ENCODE results near the gene PGAM2.

Gene PGAM2

GRCh38 chr7:44102846-44103565 lies 37.6 kb upstream of the PGAM2 start:
- Histone ChIP-seq H3K27ac (ENCODE audit: low read length) (peak overlapping the region; percentile 41), H3K36me3 (ENCODE audit: control insufficient read depth in 2 of 2, insufficient read depth in 2 of 2, low read length in 2 of 2) (peaks cover 0 to under 1% of the 10 kb centered on the region in 2 donors), H3K9ac (ENCODE audit: low read length in 2 of 2) (peak overlapping the region in 1 of 2 donors; percentile 5), H3K27me3 (ENCODE audit: control insufficient read depth in 1 of 2, insufficient read depth in 2 of 2, low read length in 2 of 2) (peaks cover 2 to 28% of the 10 kb centered on the region in 2 donors), H3K4me1 (ENCODE audit: control insufficient read depth, insufficient read depth, low read length) (peaks cover 37% of the 10 kb centered on the region), H3K4me3 (ENCODE audit: low read length in 2 of 2) (no peak overlapping the region), H3K9me3 (ENCODE audit: control insufficient read depth in 2 of 2, low read length in 2 of 2) (no peaks in the 10 kb centered on the region)

GRCh38 chr7:44101966-44102845 lies 36.8 kb upstream of the PGAM2 start:
- Histone ChIP-seq H3K9me3 (ENCODE audit: control insufficient read depth in 2 of 2, low read length in 2 of 2) (no peaks in the 10 kb centered on the region), H3K27ac (ENCODE audit: low read length) (no peak overlapping the region), H3K27me3 (ENCODE audit: control insufficient read depth in 1 of 2, insufficient read depth in 2 of 2, low read length in 2 of 2) (peaks cover 2 to 27% of the 10 kb centered on the region in 2 donors), H3K9ac (ENCODE audit: low read length in 2 of 2) (no peak overlapping the region), H3K36me3 (ENCODE audit: control insufficient read depth in 2 of 2, insufficient read depth in 2 of 2, low read length in 2 of 2) (no peaks in the 10 kb centered on the region), H3K4me1 (ENCODE audit: control insufficient read depth, insufficient read depth, low read length) (peaks cover 37% of the 10 kb centered on the region), H3K4me3 (ENCODE audit: low read length in 2 of 2) (no peak overlapping the region)

GRCh38 chr7:44101303-44101965 lies 36.1 kb upstream of the PGAM2 start:
- Histone ChIP-seq H3K4me1 (ENCODE audit: control insufficient read depth, insufficient read depth, low read length) (peaks cover 32% of the 10 kb centered on the region), H3K27me3 (ENCODE audit: control insufficient read depth in 1 of 2, insufficient read depth in 2 of 2, low read length in 2 of 2) (peaks cover 2 to 20% of the 10 kb centered on the region in 2 donors), H3K27ac (ENCODE audit: low read length) (peak overlapping the region; percentile 24), H3K4me3 (ENCODE audit: low read length in 2 of 2) (no peak overlapping the region), H3K9me3 (ENCODE audit: control insufficient read depth in 2 of 2, low read length in 2 of 2) (no peaks in the 10 kb centered on the region), H3K36me3 (ENCODE audit: control insufficient read depth in 2 of 2, insufficient read depth in 2 of 2, low read length in 2 of 2) (no peaks in the 10 kb centered on the region), H3K9ac (ENCODE audit: low read length in 2 of 2) (no peak overlapping the region)

GRCh38 chr7:44100458-44101302 lies 35.3 kb upstream of the PGAM2 start:
- H3K4me1 ChIP-seq (ENCODE audit: control insufficient read depth, insufficient read depth, low read length): peaks cover 26% of the 10 kb centered on the region
- no peak overlapping the region for H3K9ac ChIP-seq (ENCODE audit: low read length in 2 of 2)
- H3K27ac ChIP-seq (ENCODE audit: low read length): peak overlapping the region; percentile 24
- H3K27me3 ChIP-seq (ENCODE audit: control insufficient read depth in 1 of 2, insufficient read depth in 2 of 2, low read length in 2 of 2): peaks cover 1 to 13% of the 10 kb centered on the region in 2 donors
- no peaks in the 10 kb centered on the region for H3K36me3 ChIP-seq (ENCODE audit: control insufficient read depth in 2 of 2, insufficient read depth in 2 of 2, low read length in 2 of 2)
- H3K9me3 ChIP-seq (ENCODE audit: control insufficient read depth in 2 of 2, low read length in 2 of 2): no peaks in the 10 kb centered on the region
- H3K4me3 ChIP-seq (ENCODE audit: low read length in 2 of 2): no peak overlapping the region

- no peak overlapping the region for H3K4me3 ChIP-seq (ENCODE audit: low read length in 2 of 2)
- no peak overlapping the region for H3K9ac ChIP-seq (ENCODE audit: low read length in 2 of 2)
- no peak overlapping the region for H3K27ac ChIP-seq (ENCODE audit: low read length)
- peaks cover 0 to 8% of the 10 kb centered on the region in 2 donors for H3K27me3 ChIP-seq (ENCODE audit: control insufficient read depth in 1 of 2, insufficient read depth in 2 of 2, low read length in 2 of 2)
- peaks cover 16% of the 10 kb centered on the region for H3K4me1 ChIP-seq (ENCODE audit: control insufficient read depth, insufficient read depth, low read length)
- H3K9me3 ChIP-seq (ENCODE audit: control insufficient read depth in 2 of 2, low read length in 2 of 2): no peaks in the 10 kb centered on the region
- H3K36me3 ChIP-seq (ENCODE audit: control insufficient read depth in 2 of 2, insufficient read depth in 2 of 2, low read length in 2 of 2): no peaks in the 10 kb centered on the region
Observed at GRCh38 chr7:44099669-44100068, 34.3 kb upstream of the PGAM2 start.

- no peaks in the 10 kb centered on the region for H3K36me3 ChIP-seq (ENCODE audit: control insufficient read depth in 2 of 2, insufficient read depth in 2 of 2, low read length in 2 of 2)
- no peak overlapping the region for H3K4me3 ChIP-seq (ENCODE audit: low read length in 2 of 2)
- no peak overlapping the region for H3K9ac ChIP-seq (ENCODE audit: low read length in 2 of 2)
- H3K4me1 ChIP-seq (ENCODE audit: control insufficient read depth, insufficient read depth, low read length): peaks cover 7% of the 10 kb centered on the region
- no peaks in the 10 kb centered on the region for H3K27me3 ChIP-seq (ENCODE audit: control insufficient read depth in 1 of 2, insufficient read depth in 2 of 2, low read length in 2 of 2)
- H3K27ac ChIP-seq (ENCODE audit: low read length): no peak overlapping the region
- no peaks in the 10 kb centered on the region for H3K9me3 ChIP-seq (ENCODE audit: control insufficient read depth in 2 of 2, low read length in 2 of 2)
Observed at GRCh38 chr7:44098092-44099068, 33.0 kb upstream of the PGAM2 start.

- H3K27ac ChIP-seq (ENCODE audit: low read length): no peak overlapping the region
- H3K4me1 ChIP-seq (ENCODE audit: control insufficient read depth, insufficient read depth, low read length): no peaks in the 10 kb centered on the region
- no peak overlapping the region for H3K9ac ChIP-seq (ENCODE audit: low read length in 2 of 2)
- H3K36me3 ChIP-seq (ENCODE audit: control insufficient read depth in 2 of 2, insufficient read depth in 2 of 2, low read length in 2 of 2): no peaks in the 10 kb centered on the region
- H3K9me3 ChIP-seq (ENCODE audit: control insufficient read depth in 2 of 2, low read length in 2 of 2): no peaks in the 10 kb centered on the region
- H3K27me3 ChIP-seq (ENCODE audit: control insufficient read depth in 1 of 2, insufficient read depth in 2 of 2, low read length in 2 of 2): no peaks in the 10 kb centered on the region
- no peak overlapping the region for H3K4me3 ChIP-seq (ENCODE audit: low read length in 2 of 2)
Observed at GRCh38 chr7:44097064-44097932, 31.9 kb upstream of the PGAM2 start.

- Histone ChIP-seq H3K36me3 (ENCODE audit: control insufficient read depth in 2 of 2, insufficient read depth in 2 of 2, low read length in 2 of 2) (no peaks in the 10 kb centered on the region), H3K27me3 (ENCODE audit: control insufficient read depth in 1 of 2, insufficient read depth in 2 of 2, low read length in 2 of 2) (no peaks in the 10 kb centered on the region), H3K4me3 (ENCODE audit: low read length in 2 of 2) (no peak overlapping the region), H3K4me1 (ENCODE audit: control insufficient read depth, insufficient read depth, low read length) (no peaks in the 10 kb centered on the region), H3K27ac (ENCODE audit: low read length) (no peak overlapping the region), H3K9me3 (ENCODE audit: control insufficient read depth in 2 of 2, low read length in 2 of 2) (no peaks in the 10 kb centered on the region), H3K9ac (ENCODE audit: low read length in 2 of 2) (no peak overlapping the region)
Observed at GRCh38 chr7:44096326-44096881, 31.0 kb upstream of the PGAM2 start.

Measured in stomach smooth muscle (tissue), 2 donors.